HG03159 (cell line): ENCODE data around the gene DISC1.

Experiments used
- ATAC-seq: cut with Tn5 transposase; IDR thresholded peaks from one replicate; pipeline ENCODE4 v1.9.1; 2021; ENCODE audit warnings: mild to moderate bottlenecking, moderate library complexity; ENCODE audit not compliant: unreplicated experiment

The DISC1 gene

DNA sequence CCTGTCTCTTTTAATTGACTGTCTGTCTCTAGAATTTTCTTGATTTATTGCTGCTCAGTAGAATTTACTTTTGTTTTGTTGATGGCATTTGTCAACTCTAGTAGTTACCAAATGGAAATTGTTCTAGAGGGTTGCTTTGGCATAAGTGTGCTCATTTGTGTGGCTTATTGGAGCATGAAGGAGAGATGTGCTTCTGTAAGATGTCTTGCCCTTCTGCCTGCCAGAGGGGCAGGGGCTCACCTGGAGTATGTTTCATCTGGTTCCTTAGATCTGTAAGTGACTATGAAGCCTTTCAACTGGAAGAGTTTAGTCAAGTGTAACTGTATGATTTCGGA, 345.5 kb downstream of the DISC1 start:
- ATAC-seq = no peak

DNA sequence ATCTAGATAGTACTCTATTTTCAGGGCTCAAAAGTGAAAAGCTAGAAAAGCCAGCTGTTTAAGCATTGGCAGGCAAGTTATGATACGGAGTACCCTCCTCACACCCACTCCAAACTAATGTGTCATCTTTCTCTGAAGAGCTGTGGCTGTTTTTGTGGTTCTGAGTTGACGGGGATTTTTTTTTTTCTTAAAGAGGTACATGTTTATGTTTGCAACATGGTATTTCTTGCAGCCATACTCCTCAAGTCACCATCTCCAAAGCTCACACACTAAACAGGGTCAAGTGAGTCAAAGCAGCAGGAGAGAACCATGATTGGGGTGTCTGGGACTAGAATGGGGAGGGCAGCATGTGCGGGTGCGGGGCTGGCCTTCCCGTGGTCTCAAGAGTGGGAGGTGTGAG, 347.2 kb downstream of the DISC1 start:
- no peak for ATAC-seq

DNA sequence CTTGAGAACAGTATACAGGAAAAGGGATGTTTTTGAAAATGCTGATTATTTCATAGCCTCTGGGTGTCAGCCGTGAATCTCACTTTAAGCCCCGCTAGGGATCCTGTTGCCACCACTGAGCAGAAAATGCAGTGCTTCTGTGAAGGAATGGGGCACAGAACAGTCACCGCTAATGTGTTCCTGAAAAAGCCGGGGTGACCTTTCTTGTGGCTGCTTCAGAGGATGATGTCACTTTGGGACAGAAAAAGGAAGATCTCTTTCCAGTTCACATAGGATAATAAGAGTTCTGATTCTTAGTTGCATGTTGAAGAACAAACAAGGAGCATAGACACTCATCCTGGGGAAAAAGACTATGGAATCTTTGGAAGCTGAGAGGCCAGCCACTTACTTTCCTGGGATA, 349.6 kb downstream of the DISC1 start:
- ATAC-seq = no peak

DNA sequence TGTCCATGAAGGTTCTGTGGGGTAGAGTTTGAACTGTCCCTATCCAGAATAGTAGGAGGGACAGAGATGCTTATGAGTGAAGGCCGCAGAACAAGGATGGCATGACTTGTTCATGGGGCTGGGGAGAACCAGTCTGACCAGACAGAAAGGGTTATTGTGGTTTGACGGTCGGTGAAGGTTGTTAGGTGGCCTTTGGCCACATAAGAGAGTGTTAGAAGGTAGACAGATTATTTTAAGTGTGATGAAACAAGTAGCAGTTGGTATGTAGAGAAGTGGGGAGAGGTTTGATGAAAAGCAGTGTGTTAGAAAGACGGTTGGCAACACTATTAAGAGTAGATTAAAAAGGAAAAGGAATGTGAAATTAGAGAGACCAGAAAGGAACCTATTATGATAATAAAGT, 355.1 kb downstream of the DISC1 start:
- no peak for ATAC-seq

DNA sequence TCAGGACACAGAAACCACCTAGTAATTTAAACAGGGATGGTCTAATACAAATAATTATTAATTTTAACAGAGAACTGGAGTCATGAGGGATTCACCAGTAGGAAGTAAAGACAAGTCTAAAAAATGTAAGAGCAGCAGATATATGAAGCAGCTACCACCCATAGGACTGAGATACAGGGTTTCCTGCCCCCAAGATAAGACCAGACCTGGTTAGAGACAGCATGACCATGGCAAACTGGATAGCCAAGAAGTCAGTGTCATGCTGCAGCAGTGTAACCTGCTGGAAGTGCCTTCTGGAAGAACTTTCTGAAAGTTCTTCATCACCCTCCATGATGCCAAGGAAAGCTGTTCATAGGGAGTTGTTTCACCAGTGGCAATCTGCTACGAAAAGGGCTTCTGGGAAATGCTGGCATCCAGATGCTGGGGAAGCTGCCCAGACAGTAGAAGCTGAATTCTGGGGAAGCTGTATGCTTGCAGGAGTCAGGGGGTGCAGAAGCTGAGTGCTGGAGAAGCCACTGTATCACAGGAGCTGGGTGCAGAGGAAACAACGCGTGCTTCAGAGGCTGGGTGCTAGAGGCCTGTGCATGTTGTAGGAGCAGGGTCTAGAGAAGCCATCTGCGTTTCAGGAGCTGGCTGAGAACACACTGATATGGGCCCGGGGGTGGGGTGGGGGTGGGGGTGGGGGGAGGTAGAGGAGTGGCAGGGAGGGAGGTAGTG, 356.4 kb downstream of the DISC1 start:
- ATAC-seq = no peak

DNA sequence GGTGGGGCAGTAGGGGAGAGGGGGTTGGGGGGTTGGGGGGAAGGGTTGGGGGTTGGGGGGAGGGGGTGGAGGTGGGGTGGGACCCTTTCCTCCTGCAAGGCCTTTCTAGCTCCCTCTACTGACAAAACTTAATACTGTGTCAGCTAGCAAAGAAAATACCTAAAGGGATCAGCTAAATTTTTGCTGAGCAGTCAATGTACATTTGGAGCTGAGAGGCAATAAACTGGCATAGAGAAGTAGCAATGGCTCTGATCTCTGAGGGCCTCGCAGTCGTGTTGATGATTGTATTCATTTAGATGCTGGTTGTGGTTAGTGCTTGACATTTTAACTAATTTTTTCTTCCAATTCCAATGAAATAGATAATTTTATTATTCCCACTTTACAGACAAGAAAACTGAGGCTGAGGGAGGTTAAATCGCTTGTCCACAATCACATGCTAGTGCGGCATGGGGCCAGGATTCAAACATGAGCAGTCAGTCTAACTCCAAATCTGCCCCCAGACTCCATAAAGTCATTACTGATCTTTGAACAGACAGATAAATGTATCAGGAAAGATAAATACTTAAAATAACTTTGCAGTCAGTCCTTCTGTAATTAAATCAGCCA, 357.1 kb downstream of the DISC1 start:
- no peak for ATAC-seq

DNA sequence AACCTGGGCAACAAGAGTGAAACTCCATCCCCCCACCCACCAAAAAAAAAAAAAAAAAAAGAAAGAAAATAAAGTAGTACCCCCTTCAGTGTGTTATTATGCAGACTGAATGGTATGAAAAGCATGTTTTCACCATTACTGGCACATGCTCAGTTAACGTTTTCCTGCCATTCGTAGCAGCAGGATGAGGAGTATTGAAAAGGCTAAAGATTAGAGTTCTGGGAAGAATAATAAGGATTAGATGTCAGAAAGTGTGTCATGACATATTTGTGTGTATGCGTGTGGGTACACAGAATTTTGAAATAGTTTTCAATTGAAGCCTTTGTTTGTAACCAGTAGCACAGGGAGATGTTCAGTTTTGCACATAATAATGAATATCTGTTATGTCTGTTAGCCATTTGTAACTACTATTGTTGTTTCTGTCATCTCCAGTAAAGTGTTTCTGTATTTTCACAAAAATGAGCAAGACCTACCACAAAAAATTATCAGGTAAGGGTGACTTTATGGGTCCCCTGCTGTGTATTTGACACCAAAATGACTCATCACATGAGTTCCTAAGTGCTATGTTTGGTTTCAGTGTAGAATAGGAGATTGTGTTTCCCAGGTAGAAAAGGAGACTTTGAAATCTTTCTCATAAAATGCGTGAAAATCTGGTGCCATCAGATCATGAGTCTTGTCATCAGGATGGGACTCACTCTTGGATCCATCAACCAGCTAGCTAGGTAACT, 358.9 kb downstream of the DISC1 start:
- no peak for ATAC-seq

DNA sequence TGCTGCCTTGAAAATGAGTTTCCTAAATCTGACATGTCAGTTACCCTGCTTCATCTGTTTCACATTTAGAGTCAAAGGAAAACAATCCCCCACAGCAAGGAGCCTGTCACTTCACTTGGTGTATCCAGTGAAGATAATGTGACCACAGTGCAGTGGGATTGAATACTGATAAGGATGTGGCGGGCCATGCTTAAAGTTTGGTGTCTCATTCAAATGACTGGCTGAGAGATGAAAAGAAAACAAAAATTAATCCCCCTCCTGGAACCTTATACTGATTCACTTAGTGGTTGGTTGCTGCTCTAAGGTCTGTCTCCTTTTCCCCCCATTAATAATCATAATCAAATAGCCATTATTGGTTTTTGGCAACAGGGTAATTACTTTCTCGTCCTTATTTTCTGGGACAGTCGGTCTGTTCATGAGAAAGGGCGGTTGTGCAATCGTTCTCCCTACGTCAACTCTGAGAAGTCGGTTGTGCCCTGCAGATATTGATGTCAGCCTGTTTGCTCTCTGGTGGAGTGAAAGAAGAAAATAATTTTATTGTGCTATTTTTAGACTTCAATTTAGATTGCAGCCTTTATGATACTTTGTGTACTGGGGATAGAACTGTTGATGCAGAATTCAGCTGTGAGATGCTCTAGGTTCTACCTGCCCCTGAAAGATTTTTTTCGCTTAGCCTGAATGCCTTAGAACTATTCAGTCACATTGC, 360.2 kb downstream of the DISC1 start:
- ATAC-seq = no peak

DNA sequence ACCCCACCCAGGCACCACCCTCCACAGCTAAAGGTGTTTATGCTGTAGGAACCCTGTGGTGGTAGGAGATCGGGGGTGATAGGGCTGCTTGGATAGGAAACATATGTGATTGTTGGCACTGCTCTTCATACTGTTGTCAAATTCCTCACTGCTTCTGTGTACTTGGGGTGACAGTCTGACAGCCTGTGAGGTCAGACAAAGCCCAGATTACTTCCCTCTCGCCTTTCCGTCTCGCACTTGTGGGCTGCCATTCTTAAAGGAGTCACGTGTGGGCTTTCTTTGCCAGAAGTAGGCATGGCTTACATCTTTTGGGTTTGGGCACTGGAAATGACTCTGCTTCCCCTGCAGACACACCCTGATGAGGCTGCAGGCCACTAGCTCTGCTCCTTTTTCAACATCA, 363.8 kb downstream of the DISC1 start:
- no peak for ATAC-seq

DNA sequence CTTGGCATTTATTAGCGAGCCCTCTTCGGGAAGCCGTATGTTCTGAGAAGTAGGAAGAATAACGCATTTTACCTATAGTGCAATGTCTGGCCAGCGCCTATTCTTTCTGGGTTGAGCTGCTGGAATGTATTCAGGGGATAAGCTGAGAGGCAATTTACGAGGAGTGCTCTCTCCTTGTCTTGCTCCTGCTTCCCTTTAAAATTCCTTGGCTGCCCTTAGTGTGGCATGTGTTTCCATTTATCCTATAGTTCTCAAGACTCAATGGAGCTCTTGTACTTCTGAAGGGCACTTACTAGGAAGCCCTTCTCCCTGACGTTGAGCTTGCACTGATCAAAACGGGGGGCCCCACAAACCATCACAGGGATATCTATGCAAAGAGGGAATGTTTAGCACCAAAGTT, 364.6 kb downstream of the DISC1 start:
- ATAC-seq = no peak

DNA sequence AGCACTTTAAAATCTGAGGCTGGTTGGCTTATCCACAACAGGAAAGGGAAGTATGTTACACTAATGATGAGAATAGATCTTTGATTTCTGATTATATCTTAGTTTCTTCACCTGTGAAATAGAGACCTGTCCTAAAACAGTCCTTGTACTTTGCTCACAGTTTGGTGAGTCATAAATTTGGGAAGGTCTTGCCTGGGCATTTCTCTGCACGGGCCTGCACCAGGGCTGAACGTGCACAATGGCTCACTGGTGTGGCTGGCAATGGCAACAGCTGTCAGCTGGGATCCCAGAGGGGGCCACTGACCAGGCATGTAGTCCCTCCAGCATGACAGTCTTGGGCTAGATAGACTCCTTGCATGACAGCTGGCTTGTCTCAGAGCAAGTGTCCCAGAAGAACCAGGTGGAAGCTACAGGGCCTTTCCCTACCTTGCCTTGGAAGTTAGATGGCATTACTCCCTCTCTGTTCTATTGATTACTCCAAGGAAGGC, 367.4 kb downstream of the DISC1 start:
- no peak for ATAC-seq

DNA sequence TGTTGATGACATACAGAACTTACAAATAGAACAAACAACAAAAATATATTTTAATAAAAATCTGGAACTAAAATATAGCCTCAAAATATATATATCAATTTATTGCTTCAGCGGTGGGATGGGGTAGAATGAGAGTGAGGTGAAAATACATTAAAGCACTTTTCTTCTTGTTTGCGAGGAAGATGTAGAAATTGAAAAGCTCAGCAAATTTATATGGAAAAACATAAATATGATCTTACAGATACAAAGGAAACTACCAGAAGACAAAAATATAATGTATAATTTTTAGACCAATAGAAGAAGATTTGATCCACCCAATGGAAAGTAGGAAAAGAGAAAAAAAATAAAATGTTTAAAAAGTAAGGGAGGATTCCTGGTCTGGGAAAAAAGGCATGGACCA, 372.2 kb downstream of the DISC1 start:
- ATAC-seq = no peak

DNA sequence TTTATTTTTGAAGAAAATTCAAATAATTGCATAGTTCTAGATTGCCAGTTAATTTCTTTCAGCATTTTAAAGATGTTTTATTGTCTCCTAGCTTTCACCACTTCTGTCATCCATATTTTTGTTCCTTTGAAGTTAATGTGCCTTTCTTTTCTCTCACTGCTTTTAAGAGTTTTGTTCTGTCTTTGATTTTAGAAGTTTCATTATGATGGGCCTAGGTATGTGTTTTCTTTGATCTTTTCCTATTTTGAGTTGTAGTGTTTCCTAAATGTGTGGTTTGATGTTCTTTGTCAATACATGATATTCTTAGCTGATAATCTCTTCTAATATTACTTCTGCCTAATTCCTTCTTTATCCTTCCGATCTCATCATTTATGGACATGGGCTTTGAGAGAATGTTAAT, 378.7 kb downstream of the DISC1 start:
- ATAC-seq = no peak

DNA sequence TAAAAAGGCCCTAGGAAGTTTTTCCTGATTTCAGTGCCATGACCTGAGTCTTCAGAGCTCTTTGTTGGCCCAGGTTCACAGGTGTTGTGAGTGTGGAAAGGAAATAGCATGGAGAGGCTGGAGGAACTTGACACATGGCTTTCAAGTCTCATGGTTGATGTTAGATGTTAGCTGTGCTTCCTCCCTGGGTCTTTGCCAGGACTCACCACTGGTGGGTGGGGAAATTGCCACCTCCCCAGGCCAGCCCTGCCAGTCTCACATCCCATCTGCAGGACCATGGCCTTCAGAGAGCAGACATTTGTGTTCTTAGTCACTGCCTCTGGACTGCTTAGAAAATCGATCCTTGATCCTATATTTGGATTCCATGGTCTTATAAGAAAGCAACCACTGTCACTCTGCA, 383.2 kb downstream of the DISC1 start:
- no peak for ATAC-seq

DNA sequence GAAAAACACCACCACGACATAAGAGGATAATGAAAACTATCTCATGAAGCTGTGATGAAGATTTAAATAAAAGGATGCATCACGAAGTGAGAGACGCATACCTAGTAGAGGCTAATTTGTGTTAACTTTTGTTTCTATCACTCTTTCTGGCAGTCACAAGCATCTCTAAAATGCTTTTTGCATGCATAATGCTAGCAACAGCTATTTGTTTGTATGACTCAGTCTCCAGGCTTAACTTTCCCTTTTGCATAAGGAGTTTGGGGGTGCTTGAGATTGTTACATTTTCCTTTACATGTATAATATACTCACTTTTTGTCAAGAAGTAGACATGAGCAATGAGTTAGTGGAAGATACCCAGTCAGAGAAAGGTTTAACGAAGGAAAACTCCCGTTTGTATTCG, 385.4 kb downstream of the DISC1 start:
- no peak for ATAC-seq

DNA sequence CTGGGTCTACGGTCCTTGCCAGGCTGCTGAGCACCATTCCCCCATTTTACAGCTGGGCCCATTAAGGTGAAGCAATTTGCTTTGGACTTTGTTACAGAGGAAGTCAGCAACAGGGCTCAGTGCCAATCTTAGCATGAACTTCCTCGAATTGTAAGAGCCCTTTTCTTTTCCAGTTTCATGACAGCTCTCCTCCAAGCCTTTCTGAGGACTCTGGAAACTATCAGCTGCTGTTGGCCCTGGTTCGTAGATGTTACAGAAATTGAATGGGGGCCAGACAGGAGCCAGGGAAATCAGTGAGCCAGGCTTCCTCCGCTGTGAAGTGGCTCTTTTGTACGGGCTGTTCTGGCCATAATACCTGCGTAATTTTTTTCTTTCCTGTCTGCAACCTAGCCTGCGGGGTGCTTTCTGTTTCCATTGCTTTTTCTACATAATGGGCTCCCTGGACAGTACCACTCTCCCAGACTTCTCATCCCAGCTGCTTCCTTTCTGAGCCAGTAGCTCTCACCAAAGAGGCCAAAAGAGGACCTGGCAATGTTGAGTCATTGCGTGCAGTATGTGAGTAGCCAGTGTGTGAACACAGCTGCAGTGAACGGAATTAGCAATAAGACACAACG, 386.3 kb downstream of the DISC1 start:
- ATAC-seq = no peak

DNA sequence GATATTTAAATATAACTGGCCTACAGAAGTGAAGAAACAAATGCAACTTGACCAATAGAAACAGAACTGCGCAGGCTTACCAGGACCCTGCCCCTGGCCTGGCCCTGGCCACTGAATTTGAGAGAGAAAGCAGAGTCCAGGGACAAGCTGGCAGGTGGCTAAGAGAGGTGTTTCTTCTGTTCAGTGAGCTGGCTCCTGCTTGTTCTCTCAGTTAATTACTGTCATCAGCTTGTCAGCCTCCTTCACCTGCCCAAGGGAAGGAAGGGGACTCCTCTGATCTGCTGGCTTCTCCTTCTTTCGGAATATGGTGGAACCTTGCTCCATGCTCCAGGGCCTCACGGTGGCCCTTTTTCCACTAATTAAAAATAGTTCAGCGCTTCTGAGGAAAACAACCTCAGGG, 388.4 kb downstream of the DISC1 start:
- ATAC-seq = no peak

DNA sequence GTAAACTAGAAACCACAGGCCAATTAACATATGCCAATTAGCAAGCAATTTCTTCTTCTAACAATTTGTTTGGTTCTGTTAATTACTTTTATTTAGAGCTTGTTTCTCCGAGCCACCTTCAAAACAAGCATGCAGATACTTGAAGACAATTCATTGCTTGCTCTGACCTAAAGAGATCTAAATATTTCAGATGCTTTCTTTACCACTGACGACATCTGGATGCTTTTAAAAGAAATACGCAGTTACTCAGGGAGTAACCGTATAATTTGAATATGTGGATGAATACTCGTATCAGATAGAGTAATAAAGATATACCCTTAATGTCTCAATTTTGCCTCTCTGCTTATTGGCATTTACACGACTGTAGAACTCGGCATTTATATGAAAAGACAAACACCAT, 390.0 kb downstream of the DISC1 start:
- no peak for ATAC-seq

DNA sequence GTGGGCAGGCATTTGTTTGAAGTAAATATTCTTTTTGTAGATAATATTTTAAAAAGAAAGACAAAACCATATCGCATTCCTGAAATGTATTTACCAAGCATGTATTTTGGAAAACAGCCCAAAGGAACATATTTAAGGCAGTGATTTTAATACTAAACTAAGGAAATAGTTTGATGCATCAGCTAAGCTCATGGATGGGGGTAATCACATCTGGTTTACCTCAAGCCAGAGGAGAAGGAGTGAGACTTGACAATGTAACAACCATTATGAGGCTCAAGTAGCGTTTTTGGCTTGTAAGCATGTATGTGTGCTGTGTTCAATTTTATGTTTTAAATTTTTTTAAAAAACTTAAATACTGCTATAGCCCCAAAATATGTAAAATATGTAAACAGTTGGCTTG, 390.5 kb downstream of the DISC1 start:
- no peak for ATAC-seq

DNA sequence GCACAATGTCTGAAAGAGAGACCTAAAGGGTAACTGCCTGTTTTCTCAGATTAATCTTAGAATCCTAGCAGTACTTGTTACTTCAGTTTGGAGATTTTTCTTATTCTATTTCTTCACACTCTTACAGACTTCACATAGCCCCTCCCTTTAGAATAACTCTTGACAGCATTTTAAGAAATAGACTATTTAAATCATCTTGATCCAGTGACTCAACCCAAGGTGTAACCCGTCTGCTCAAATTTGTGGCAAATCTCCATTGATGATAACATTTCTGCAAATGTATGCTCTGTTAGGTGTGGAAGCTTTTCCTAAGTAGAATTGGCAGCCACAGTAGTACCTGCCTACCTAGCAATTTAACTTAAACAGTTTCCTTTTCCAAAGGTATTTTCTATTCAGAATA, 391.2 kb downstream of the DISC1 start:
- ATAC-seq = no peak
